ENCODE data around the gene BANF1. TPM values are rescaled to one million over a fixed set of nuclear protein-coding genes. Genes with fewer than 3 reads are reported as not detected.

Gene BANF1
- total RNA-seq, 1 experiment from 2014 or later = 386 TPM

- no peaks in the 10 kb centered on the region for H4K20me1 ChIP-seq (ENCODE audit: insufficient read depth)
- H3K4me2 ChIP-seq = peak overlapping the region; percentile 75
- peak overlapping the region; percentile 68 for H2AFZ ChIP-seq
- POLR2A ChIA-PET (ENCODE audit: unreplicated experiment) = interaction anchor here (0.6 to 0.8 kb wide), 4 partner anchors 9 to 301 kb away, joined by 3 to 18 read pairs (median 13); partner anchors contain the start of genes BANF1, CFL1 and EIF1AD
- no peaks in the 10 kb centered on the region for H3K27me3 ChIP-seq (ENCODE audit: insufficient read depth, low read depth)
- H3K36me3 ChIP-seq (ENCODE audit: low read depth) = no peaks in the 10 kb centered on the region
- H3K4me1 ChIP-seq (replicated peaks; ENCODE audit: insufficient read depth) = peaks cover 64% of the 10 kb centered on the region
- H3K9me3 ChIP-seq (ENCODE audit: insufficient read depth, low read depth) = no peaks in the 10 kb centered on the region
- peaks cover 67% of the 10 kb centered on the region for H3F3A ChIP-seq (ENCODE audit: insufficient read depth, low read depth)
- 0 out of 2 replicates have a peak, but pooled peaks cover 4% of the 10 kb centered on the region for H3K79me2 ChIP-seq (ENCODE audit: low read depth)
- TSS peak; percentile 12 for BruUV-seq (replicated peaks)
- DNase-seq = peak; percentile 94 to 100
- CTCF ChIA-PET = interaction anchor here (0.6 kb wide), 3 partner anchors 40 to 236 kb away, joined by 5 to 9 read pairs (median 7); no protein-coding TSS in a partner anchor
- intact Hi-C loops (cut with micrococcal nuclease; ENCODE audit: unreplicated experiment) = loop anchor here (5.0 kb wide), 4 partner anchors 256 to 454 kb away; partner anchors contain the start of genes FAM89B, LTBP3, RAB1B and ZNRD2
- TF ChIP-seq EZH2 (IDR thresholded peaks at IDR 0.05; ENCODE audit: low read depth) = no peak
- TF ChIP-seq CTCF (conservative IDR thresholded peaks at IDR 0.05) = no peak
- H3K4me3 ChIP-seq = peak overlapping the region; percentile 52
- no peaks in the 10 kb centered on the region for H3K9me2 ChIP-seq (ENCODE audit: insufficient read depth)
- H3K27ac ChIP-seq = peak overlapping the region; percentile 66
Observed at GRCh38 chr11:66011239-66011784, 9.0 kb downstream of the BANF1 start.

- intact Hi-C loops (cut with micrococcal nuclease; ENCODE audit: unreplicated experiment) = loop anchor here (2.0 to 5.0 kb wide), 5 partner anchors 41 to 455 kb away; partner anchors contain the start of genes FAM89B, LTBP3, RAB1B and SF3B2
- Histone ChIP-seq H3K4me1 (replicated peaks; ENCODE audit: insufficient read depth) (peaks cover 69% of the 10 kb centered on the region), H3K36me3 (ENCODE audit: low read depth) (no peaks in the 10 kb centered on the region), H3K27ac (peak within 1 kb of the TSS; percentile 66), H3K9me3 (ENCODE audit: insufficient read depth, low read depth) (no peaks in the 10 kb centered on the region), H3K27me3 (ENCODE audit: insufficient read depth, low read depth) (no peaks in the 10 kb centered on the region), H3K4me3 (peak within 1 kb of the TSS; percentile 52), H3K79me2 (ENCODE audit: low read depth) (0 out of 2 replicates have a peak, but pooled peaks cover 4% of the 10 kb centered on the region), H3K9me2 (ENCODE audit: insufficient read depth) (no peaks in the 10 kb centered on the region), H3K4me2 (peak within 1 kb of the TSS; percentile 75), H2AFZ (peak within 1 kb of the TSS; percentile 68), H3F3A (ENCODE audit: insufficient read depth, low read depth) (peaks cover 64% of the 10 kb centered on the region), H4K20me1 (ENCODE audit: insufficient read depth) (no peaks in the 10 kb centered on the region)
- BruUV-seq (replicated peaks) = TSS peak; percentile 66
- POLR2A ChIA-PET (ENCODE audit: unreplicated experiment) = interaction anchor here (0.7 to 0.8 kb wide), 2 partner anchors 154 to 301 kb away, joined by 14 to 18 read pairs; partner anchors contain the start of gene CFL1
- DNase-seq = peak; percentile 47 to 55
- CTCF ChIA-PET = interaction anchor here (0.6 kb wide), 3 partner anchors 39 to 237 kb away, joined by 5 to 9 read pairs (median 7); no protein-coding TSS in a partner anchor
- no peak for TF ChIP-seq EZH2 (IDR thresholded peaks at IDR 0.05; ENCODE audit: low read depth)
- TF ChIP-seq CTCF (conservative IDR thresholded peaks at IDR 0.05) = no peak
Observed at GRCh38 chr11:66011785-66012303, 9.5 kb downstream of the BANF1 start, which contains the start of gene CST6. CST6 (plus strand) TSS chr11:66012008; CDS start chr11:66012045, 37 bp downstream.

GRCh38 chr11:66012371-66012945 lies 10.2 kb downstream of the BANF1 start:
- H3K9me2 ChIP-seq (ENCODE audit: insufficient read depth) = no peaks in the 10 kb centered on the region
- POLR2A ChIA-PET (ENCODE audit: unreplicated experiment) = interaction anchor here (0.6 to 0.7 kb wide), 2 partner anchors 25 to 112 kb away, joined by 3 read pairs; no protein-coding TSS in a partner anchor
- CTCF ChIA-PET = interaction anchor here (0.7 to 0.8 kb wide), 2 partner anchors 10 to 35 kb away, joined by 3 read pairs; no protein-coding TSS in a partner anchor
- H3K4me1 ChIP-seq (replicated peaks; ENCODE audit: insufficient read depth) = peaks cover 69% of the 10 kb centered on the region
- TF ChIP-seq EZH2 (IDR thresholded peaks at IDR 0.05; ENCODE audit: low read depth) (no peak), CTCF (conservative IDR thresholded peaks at IDR 0.05) (no peak)
- peak overlapping the region; percentile 75 for H3K4me2 ChIP-seq
- intact Hi-C loops (cut with micrococcal nuclease; ENCODE audit: unreplicated experiment) = loop anchor here (2.0 to 5.0 kb wide), 5 partner anchors 40 to 455 kb away; partner anchors contain the start of genes FAM89B, LTBP3, RAB1B and SF3B2
- no peaks in the 10 kb centered on the region for H3K9me3 ChIP-seq (ENCODE audit: insufficient read depth, low read depth)
- BruUV-seq (replicated peaks) = no TSS peak
- 0 out of 2 replicates have a peak, but pooled peaks cover 4% of the 10 kb centered on the region for H3K79me2 ChIP-seq (ENCODE audit: low read depth)
- H3K27me3 ChIP-seq (ENCODE audit: insufficient read depth, low read depth) = no peaks in the 10 kb centered on the region
- peaks cover 60% of the 10 kb centered on the region for H3F3A ChIP-seq (ENCODE audit: insufficient read depth, low read depth)
- peak overlapping the region; percentile 68; the same call in 1 of the 2 replicates for H2AFZ ChIP-seq
- peak overlapping the region; percentile 66 for H3K27ac ChIP-seq
- no peaks in the 10 kb centered on the region for H4K20me1 ChIP-seq (ENCODE audit: insufficient read depth)
- peak in 1 of 2 experiments; percentile 55 for DNase-seq
- peak overlapping the region; percentile 52 for H3K4me3 ChIP-seq
- H3K36me3 ChIP-seq (ENCODE audit: low read depth) = no peaks in the 10 kb centered on the region
